T-helper 2 cell treated with Interferon-gamma antibody and Interleukin-4, amounts not matched to agents 100 ng/mL and 5 ng/mL, for 36 hours (primary cell): ENCODE measurements around the gene GPR22. TPM values are rescaled to one million over a fixed set of nuclear protein-coding genes. Genes with fewer than 3 reads are reported as not detected.

ENCODE experiments used
- intact Hi-C: fragments of 100-400 bp; cut with micrococcal nuclease; formaldehyde crosslinking; loops from one replicate; pipeline ENCODE4 v1.15.1; 2023
- total RNA-seq: library from RNA; stranded (reverse); gene quantifications from 2 replicates; pipeline ENCODE4 v1.2.3, GENCODE V29; 2022

Gene GPR22, protein sequence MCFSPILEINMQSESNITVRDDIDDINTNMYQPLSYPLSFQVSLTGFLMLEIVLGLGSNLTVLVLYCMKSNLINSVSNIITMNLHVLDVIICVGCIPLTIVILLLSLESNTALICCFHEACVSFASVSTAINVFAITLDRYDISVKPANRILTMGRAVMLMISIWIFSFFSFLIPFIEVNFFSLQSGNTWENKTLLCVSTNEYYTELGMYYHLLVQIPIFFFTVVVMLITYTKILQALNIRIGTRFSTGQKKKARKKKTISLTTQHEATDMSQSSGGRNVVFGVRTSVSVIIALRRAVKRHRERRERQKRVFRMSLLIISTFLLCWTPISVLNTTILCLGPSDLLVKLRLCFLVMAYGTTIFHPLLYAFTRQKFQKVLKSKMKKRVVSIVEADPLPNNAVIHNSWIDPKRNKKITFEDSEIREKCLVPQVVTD
- not detected in 2 replicates for total RNA-seq

GRCh38 chr7:107469929-107470328 is at the start of gene GPR22:
TSS of gene GPR22 (plus strand) at chr7:107470057. CDS start at chr7:107474061, 4,004 bp downstream.
- intact Hi-C loops: no loop called here

GRCh38 chr7:107427462-107427861 is 42.4 kb upstream of the GPR22 start:
- intact Hi-C loops: no loop called here

DNA sequence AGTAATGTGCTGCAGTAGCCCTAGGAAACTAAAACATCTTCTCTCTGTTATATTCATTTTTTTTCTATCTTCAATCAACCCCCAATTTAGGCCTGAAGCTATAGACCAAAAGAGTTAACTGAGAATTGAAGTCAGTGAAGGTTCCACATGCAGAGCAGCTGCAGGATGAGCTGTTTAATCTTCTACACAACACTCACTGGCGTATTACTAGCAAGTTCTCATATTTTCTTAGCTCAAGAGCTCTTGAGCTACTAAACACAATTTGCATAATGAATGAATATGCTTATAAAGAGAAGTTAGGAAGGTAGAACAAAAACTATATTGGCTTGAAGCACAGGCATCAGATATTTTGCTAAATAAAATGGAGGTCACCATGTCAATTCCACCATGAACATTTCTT is 41.2 kb upstream of the GPR22 start:
- intact Hi-C loops: no loop called here

- intact Hi-C loops: no loop called here
Observed at GRCh38 chr7:107430057-107430456, 39.8 kb upstream of the GPR22 start.

- intact Hi-C loops: no loop called here
Observed at GRCh38 chr7:107432261-107432660, 37.6 kb upstream of the GPR22 start.

DNA sequence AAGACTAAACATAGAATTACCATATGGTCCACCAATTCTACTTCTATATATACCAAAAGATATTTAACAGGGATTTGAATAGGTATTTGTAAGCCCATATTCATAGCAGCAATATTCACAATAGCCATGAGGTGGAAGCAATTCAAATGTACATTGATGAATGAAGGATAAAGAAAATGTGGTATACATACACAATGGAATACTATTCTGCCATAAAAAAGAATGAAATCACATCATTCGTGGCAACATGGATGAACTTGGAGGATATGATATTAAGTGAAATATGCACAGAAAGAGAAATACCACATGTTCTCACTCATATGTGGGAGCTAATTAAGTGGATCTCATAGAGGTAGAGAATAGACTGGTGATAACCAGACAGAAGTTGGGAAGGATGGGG is 34.1 kb upstream of the GPR22 start:
- intact Hi-C loops: no loop called here

- intact Hi-C loops: no loop called here
Observed at GRCh38 chr7:107439025-107439424, 30.8 kb upstream of the GPR22 start.

GRCh38 chr7:107441581-107442422 is 28.1 kb upstream of the GPR22 start:
- intact Hi-C loops: no loop called here

- intact Hi-C loops: no loop called here
Observed at GRCh38 chr7:107442678-107443077, 27.2 kb upstream of the GPR22 start.

GRCh38 chr7:107446531-107446930 is 23.3 kb upstream of the GPR22 start:
- intact Hi-C loops: no loop called here

GRCh38 chr7:107446988-107447387 is 22.9 kb upstream of the GPR22 start:
- intact Hi-C loops: no loop called here

- intact Hi-C loops: no loop called here
Observed at GRCh38 chr7:107450970-107451369, 18.9 kb upstream of the GPR22 start.

DNA sequence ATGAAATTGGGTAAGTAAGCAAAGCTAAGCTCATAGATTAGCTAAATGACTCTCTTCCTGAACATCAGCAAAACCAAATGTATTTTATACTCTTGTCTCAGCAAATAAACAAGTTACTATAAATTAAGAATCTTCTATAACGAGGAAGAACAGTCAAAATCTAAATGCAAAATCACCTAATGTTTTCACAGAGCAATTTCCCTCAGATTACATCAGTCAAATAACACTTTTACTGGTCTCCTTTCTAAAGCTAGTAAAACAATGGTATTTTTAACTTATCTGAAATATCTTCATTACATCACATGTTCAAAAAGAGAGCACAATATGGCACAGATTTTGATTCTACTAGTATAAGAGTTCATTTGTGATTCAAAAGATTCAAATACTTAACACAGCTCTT is 16.5 kb upstream of the GPR22 start:
- intact Hi-C loops: no loop called here

GRCh38 chr7:107461938-107462533 is 7.8 kb upstream of the GPR22 start:
- intact Hi-C loops: loop anchor here (5.0 kb wide), 1 partner anchor 280 kb away; the partner anchor contains the start of gene CBLL1

- intact Hi-C loops: loop anchor here (1.0 to 5.0 kb wide), 3 partner anchors 262 to 416 kb away; partner anchors contain the start of gene CBLL1
Observed at GRCh38 chr7:107463139-107464078, 6.4 kb upstream of the GPR22 start.

- intact Hi-C loops: loop anchor here (5.0 kb wide), 1 partner anchor 278 kb away; the partner anchor contains the start of gene CBLL1
Observed at GRCh38 chr7:107464666-107465226, 5.1 kb upstream of the GPR22 start.

- intact Hi-C loops: no loop called here
Observed at GRCh38 chr7:107467972-107468371, 1.9 kb upstream of the GPR22 start.

- intact Hi-C loops: no loop called here
Observed at GRCh38 chr7:107468824-107469223, 1.0 kb upstream of the GPR22 start.

- intact Hi-C loops: no loop called here
Observed at GRCh38 chr7:107471292-107472070, 1.6 kb downstream of the GPR22 start.
